Endodermal cell (in vitro differentiated cells): ENCODE data around the gene CARHSP1. TPM values are rescaled to one million over a fixed set of nuclear protein-coding genes. Genes with fewer than 3 reads are reported as not detected.
"Not testable (repeated sequence)": the region's sequence is repeated elsewhere in the genome, so short reads cannot be mapped to it uniquely, and the experiment has no call there.

Source experiments
- DNase-seq: peaks from one replicate; pipeline ENCODE4 v3.0.0-alpha.2; 2017
- H3K27ac ChIP-seq: 2 replicates; pipeline ENCODE4 v1.5.1; 2013; ENCODE audit warnings: mild to moderate bottlenecking, low read depth, low read length, moderate library complexity
- H3K27me3 ChIP-seq: 2 replicates; pipeline ENCODE4 v1.6.1; 2013; ENCODE audit warnings: mild to moderate bottlenecking, low read length, moderate library complexity; ENCODE audit not compliant: insufficient read depth, control insufficient read depth, poor library complexity, severe bottlenecking
- H3K36me3 ChIP-seq: 2 replicates; pipeline ENCODE4 v1.7.0; 2013; ENCODE audit warnings: mild to moderate bottlenecking, low read length, moderate library complexity; ENCODE audit not compliant: control insufficient read depth, insufficient read depth
- H3K4me1 ChIP-seq: one replicate; pipeline ENCODE4 v1.7.0; 2013; ENCODE audit warnings: low read length; ENCODE audit not compliant: control insufficient read depth, insufficient read depth
- H3K4me3 ChIP-seq: 2 replicates; pipeline ENCODE4 v1.5.1; 2013; ENCODE audit warnings: mild to moderate bottlenecking, low read length, moderate library complexity
- H3K9ac ChIP-seq: 2 replicates; pipeline ENCODE4 v1.6.1; 2013; ENCODE audit warnings: mild to moderate bottlenecking, low read length, moderate library complexity; ENCODE audit not compliant: poor library complexity, severe bottlenecking; ENCODE audit errors: extremely low read depth
- H3K9me3 ChIP-seq: 2 replicates; pipeline ENCODE4 v1.6.1; 2013; ENCODE audit warnings: mild to moderate bottlenecking, low read length, moderate library complexity; ENCODE audit not compliant: control insufficient read depth
- H3K27ac Mint-ChIP-seq: 2 replicates; pipeline ENCODE4 v1.8.0; 2020; ENCODE audit warnings: mixed read lengths
- H3K27me3 Mint-ChIP-seq: 2 replicates; pipeline ENCODE4 v1.8.0; 2021; ENCODE audit warnings: mild to moderate bottlenecking, mixed read lengths; ENCODE audit not compliant: insufficient read depth
- H3K36me3 Mint-ChIP-seq: 2 replicates; pipeline ENCODE4 v1.8.0; 2020; ENCODE audit warnings: low read depth, mixed read lengths
- H3K4me1 Mint-ChIP-seq: 2 replicates; pipeline ENCODE4 v1.8.0; 2020; ENCODE audit warnings: mixed read lengths
- H3K4me3 Mint-ChIP-seq: 2 replicates; pipeline ENCODE4 v1.8.0; 2020; ENCODE audit warnings: mild to moderate bottlenecking, moderate library complexity, mixed read lengths
- H3K9me3 Mint-ChIP-seq: 2 replicates; pipeline ENCODE4 v1.8.0; 2020; ENCODE audit warnings: mild to moderate bottlenecking, mixed read lengths
- CTCF ChIP-seq: fragments of 200-600 bp; sonication (generic); conservative IDR thresholded peaks from 2 replicates; pipeline ENCODE4 v1.5.0; 2021; ENCODE audit warnings: antibody characterized with exemption, mild to moderate bottlenecking
- WGBS, 2 experiments: methylation state at CpG; one replicate each; pipeline versions ENCODE4 v1.1.5 to v1.1.7; 2013; ENCODE audit warnings: missing lambda C conversion rate in 2 of 2, mixed read lengths in 1 of 2; ENCODE audit not compliant: insufficient coverage in 1 of 2, insufficient read length in 1 of 2; 5-methylcytosine and 5-hydroxymethylcytosine counted together
- total RNA-seq, 2 donors: library from RNA; stranded (reverse); fragmentation: NEBNext Ultra II Directional in 1 of 2; extraction: Animal tissue kit (Norgen Biotek cat#: 25700) in 1 of 2; gene quantifications; 2 replicates in 1 of 2; 3 replicates in 1 of 2; pipeline ENCODE4 v1.2.1, GENCODE V29; 2021

Gene CARHSP1
- total RNA-seq, 2 donors from 2014 or later: 233 to 275 TPM

- no peak for TF ChIP-seq CTCF
- Mint-ChIP-seq H3K27me3 (peaks cover 3% of the 10 kb centered on the region), H3K27ac (no peak overlapping the region), H3K36me3 (no peaks in the 10 kb centered on the region), H3K4me3 (no peak overlapping the region), H3K9me3 (no peaks in the 10 kb centered on the region), H3K4me1 (peaks cover 4% of the 10 kb centered on the region)
- H3K9ac ChIP-seq: no peak overlapping the region
- H3K4me1 ChIP-seq: no peaks in the 10 kb centered on the region
- DNase-seq: no peak
- H3K27ac ChIP-seq: no peak overlapping the region
- no peaks in the 10 kb centered on the region for H3K27me3 ChIP-seq
- no peaks in the 10 kb centered on the region for H3K9me3 ChIP-seq
- WGBS, 2 experiments: 92 to 94% methylated on average over 4 to 6 of the region's 6 CpGs
- H3K36me3 ChIP-seq: no peaks in the 10 kb centered on the region
- H3K4me3 ChIP-seq: no peak overlapping the region
Measured at GRCh38 chr16:8874388-8874787, 5.6 kb upstream of the CARHSP1 start.

- not testable (repeated sequence) for H3K27me3 Mint-ChIP-seq, H3K27ac Mint-ChIP-seq, H3K36me3 Mint-ChIP-seq, H3K36me3 ChIP-seq, H3K9ac ChIP-seq, H3K4me1 ChIP-seq, H3K27ac ChIP-seq, H3K9me3 ChIP-seq, DNase-seq, H3K27me3 ChIP-seq, H3K4me1 Mint-ChIP-seq, H3K9me3 Mint-ChIP-seq, H3K4me3 Mint-ChIP-seq, H3K4me3 ChIP-seq
- WGBS, 2 experiments: 90 to 92% methylated on average over 7 of the region's 7 CpGs
Measured at GRCh38 chr16:8873866-8874195, 5.0 kb upstream of the CARHSP1 start.

GRCh38 chr16:8872967-8873865 is 4.4 kb upstream of the CARHSP1 start:
- no peak for DNase-seq
- Mint-ChIP-seq H3K9me3 (no peaks in the 10 kb centered on the region), H3K4me1 (peaks cover 5% of the 10 kb centered on the region), H3K4me3 (no peak overlapping the region), H3K27ac (no peak overlapping the region), H3K27me3 (peaks cover 3% of the 10 kb centered on the region), H3K36me3 (no peaks in the 10 kb centered on the region)
- no peak overlapping the region for H3K9ac ChIP-seq
- 90 to 91% methylated on average over 18 to 22 of the region's 22 CpGs for WGBS, 2 experiments
- no peak overlapping the region for H3K4me3 ChIP-seq
- H3K36me3 ChIP-seq: no peaks in the 10 kb centered on the region
- H3K27me3 ChIP-seq: no peaks in the 10 kb centered on the region
- no peak overlapping the region for H3K27ac ChIP-seq
- no peaks in the 10 kb centered on the region for H3K9me3 ChIP-seq
- TF ChIP-seq CTCF: peak; percentile 47
- H3K4me1 ChIP-seq: no peaks in the 10 kb centered on the region
